Right ventricle myocardium superior (tissue), 1 donor: Measurements from ENCODE around the gene EPB41. TPM values are rescaled to one million over a fixed set of nuclear protein-coding genes. Genes with fewer than 3 reads are reported as not detected.
"Not testable (repeated sequence)": the region's sequence is repeated elsewhere in the genome, so short reads cannot be mapped to it uniquely, and the experiment has no call there.

Source experiments
- ATAC-seq: fragments of 200-7000 bp; cut with Tn5 transposase; one replicate; pipeline ENCODE4 v1.9.1; 2020; ENCODE audit warnings: mild to moderate bottlenecking; ENCODE audit not compliant: poor library complexity
- DNase-seq: peaks from one replicate; pipeline ENCODE4 v3.0.0-alpha.2; 2020
- intact Hi-C: fragments of 100-400 bp; cut with DNase I; formaldehyde crosslinking; loops from one replicate; pipeline ENCODE4 v1.11.2; 2022
- total RNA-seq: library from RNA; stranded (reverse); fragmentation: NEBNext Ultra II Directional; extraction: Animal tissue kit (Norgen Biotek cat#: 25700); gene quantifications from one replicate; pipeline ENCODE4 v1.2.1, GENCODE V29; 2021
- donor health status: DM: no; HTN: yes; CAD: no; lungs with severe emphysema.

EPB41 gene
- total RNA-seq, 1 donor from 2014 or later: 24.0 TPM

DNA sequence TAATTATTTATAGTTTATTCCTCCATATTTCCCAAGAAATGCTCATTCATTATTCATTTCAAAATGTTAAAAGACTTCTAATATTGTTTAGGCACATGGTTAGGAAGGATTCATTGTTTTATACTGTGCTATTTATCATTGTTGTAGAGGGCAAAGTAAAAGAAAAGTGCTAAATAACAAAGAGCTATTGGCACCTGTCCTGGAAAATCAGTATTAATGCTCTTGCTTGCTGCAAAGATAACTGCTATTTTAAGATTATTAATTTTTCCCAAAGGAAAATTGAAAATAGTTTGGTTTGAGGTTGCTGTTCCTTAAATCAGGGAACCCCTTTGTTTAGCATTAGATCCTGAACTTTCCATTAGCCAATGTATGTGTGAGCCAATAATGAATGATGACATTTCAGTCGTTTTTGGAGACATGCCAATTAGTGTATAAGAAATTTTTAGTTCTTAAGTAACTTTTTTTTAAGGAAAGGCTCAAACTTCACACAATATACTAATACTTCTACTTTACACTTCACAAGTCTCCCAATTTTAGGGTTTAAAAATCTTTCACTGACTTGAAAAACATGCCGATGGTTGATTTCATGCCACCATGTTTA is 39.9 kb downstream of the EPB41 start:
- ATAC-seq: no peak
- no peak for DNase-seq
- intact Hi-C loops: no loop called here

- ATAC-seq: no peak
- no peak for DNase-seq
- intact Hi-C loops: no loop called here
These were observed 41.7 kb downstream of the EPB41 start for GRCh38 chr1:28956038-28956464.

- DNase-seq, ATAC-seq, intact Hi-C loops: not testable (repeated sequence)
These were observed 47.9 kb downstream of the EPB41 start for GRCh38 chr1:28962114-28962831.

DNA sequence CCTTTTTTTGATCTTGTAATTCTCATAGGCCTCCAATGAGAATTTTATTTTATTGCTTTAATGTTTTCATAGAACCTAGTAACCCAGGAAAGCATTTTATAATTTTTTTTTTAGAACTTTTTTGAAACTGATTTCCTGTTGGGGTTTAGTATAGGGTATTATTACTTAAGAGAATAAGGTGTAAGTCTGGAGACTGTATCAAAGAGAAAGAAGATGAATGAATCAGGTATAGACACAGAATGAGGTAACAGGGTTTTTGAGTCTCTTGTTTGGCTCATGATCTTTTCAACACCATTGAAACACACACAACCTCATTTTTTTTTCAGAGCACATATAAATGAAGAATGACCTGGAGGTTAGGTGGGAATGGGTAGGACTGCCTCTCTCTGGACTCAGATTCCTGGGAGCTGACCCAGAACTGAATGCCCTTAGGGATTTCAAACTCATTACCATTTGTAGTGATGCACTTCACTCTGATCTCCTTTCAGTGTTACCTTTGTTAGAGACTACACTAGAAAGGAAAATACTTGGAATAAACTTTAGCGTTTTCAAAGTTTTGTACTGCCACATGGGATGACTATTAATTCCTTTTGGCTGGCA is 51.0 kb downstream of the EPB41 start:
- ATAC-seq (no peak), DNase-seq (no peak)
- intact Hi-C loops: no loop called here

GRCh38 chr1:28966617-28967016 is 52.2 kb downstream of the EPB41 start:
- ATAC-seq: no peak
- DNase-seq: no peak
- intact Hi-C loops: no loop called here

- intact Hi-C loops: no loop called here
- DNase-seq (no peak), ATAC-seq (no peak)
These were observed 57.8 kb downstream of the EPB41 start for GRCh38 chr1:28971980-28972771.

- intact Hi-C loops: no loop called here
- DNase-seq (no peak), ATAC-seq (no peak)
These were observed 59.4 kb downstream of the EPB41 start for GRCh38 chr1:28973596-28974421.

GRCh38 chr1:28974432-28974831 is 60.1 kb downstream of the EPB41 start:
- no peak for ATAC-seq
- intact Hi-C loops: no loop called here
- DNase-seq: no peak

GRCh38 chr1:28976248-28976647 is 61.9 kb downstream of the EPB41 start:
- intact Hi-C loops: no loop called here
- no peak for DNase-seq
- no peak for ATAC-seq

GRCh38 chr1:28981210-28981609 is 66.8 kb downstream of the EPB41 start:
- no peak for DNase-seq
- ATAC-seq: no peak
- intact Hi-C loops: no loop called here

DNA sequence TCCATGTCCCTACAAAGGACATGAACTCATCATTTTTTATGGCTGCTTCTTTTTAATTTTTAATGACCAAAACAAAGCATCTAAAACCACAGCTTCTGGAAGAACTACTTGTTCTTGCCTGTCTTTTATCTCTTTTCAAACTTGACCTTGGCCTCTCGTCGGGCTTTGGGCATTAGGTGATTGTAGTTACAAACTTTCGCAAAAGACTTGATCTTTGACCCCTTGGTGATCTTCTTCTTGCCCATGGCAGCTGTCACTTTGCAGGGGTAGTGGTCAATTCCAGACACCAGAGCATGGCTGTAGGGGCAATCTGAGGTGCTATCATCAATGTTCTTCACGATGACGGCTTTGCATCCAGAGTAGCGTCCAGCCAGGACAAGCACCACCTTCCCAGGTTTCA is 67.8 kb downstream of the EPB41 start:
- intact Hi-C loops: no loop called here
- ATAC-seq: no peak
- no peak for DNase-seq

- DNase-seq: no peak
- ATAC-seq: no peak
- intact Hi-C loops: no loop called here
These were observed 68.7 kb downstream of the EPB41 start for GRCh38 chr1:28983091-28983490.

DNA sequence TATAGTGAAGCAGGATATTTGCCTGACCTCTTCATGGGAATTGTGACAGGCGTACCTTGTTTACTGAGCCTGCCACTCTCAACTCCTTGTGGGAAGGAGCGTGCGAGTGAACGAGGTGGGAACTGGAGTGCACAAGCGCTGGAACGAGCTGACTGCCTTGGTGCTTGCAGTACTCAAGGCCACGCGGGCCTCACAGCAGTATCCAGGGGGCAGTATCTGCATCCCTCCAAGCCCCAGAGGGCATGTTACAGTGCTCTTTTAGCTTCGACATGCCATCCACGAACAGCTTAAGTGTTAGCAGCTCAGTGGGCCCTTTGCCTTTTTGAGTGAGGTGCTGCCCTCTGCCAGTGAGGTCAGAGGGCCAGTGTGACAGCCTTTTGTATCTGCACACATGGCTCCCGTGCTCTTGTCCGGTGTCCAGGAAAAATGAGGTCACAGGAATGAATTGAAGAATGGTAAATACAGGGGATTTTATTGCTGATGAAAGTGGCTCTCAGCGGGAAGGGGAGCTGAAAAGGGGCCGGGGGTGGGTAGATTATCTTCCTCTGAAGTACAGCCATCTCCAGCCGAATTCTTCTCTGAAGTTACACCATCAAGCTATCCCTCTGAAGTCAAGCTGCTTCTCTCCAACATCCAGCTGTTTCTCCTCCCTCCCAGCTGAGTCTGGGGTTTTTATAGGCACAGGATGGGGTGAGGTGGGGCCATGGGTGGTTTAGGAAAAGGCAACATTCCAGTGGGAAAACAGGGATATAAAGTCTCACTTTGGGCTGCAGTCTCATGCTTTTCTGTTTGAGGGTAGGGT is 69.3 kb downstream of the EPB41 start:
- intact Hi-C loops: no loop called here

GRCh38 chr1:28984311-28984684 is 69.9 kb downstream of the EPB41 start:
- intact Hi-C loops: no loop called here

More for the DNA sequence above, 69.3 kb downstream of the EPB41 start:
- DNase-seq (no peak), ATAC-seq (peak; percentile 88)

GRCh38 chr1:28985427-28985826 is 71.1 kb downstream of the EPB41 start:
- ATAC-seq (peak; percentile 71), DNase-seq (no peak)
- intact Hi-C loops: no loop called here

More at GRCh38 chr1:28984311-28984684, 69.9 kb downstream of the EPB41 start:
- no peak for ATAC-seq
- no peak for DNase-seq

- intact Hi-C loops: no loop called here
- ATAC-seq (no peak), DNase-seq (no peak)
These were observed 72.0 kb downstream of the EPB41 start for GRCh38 chr1:28986306-28986910.

DNA sequence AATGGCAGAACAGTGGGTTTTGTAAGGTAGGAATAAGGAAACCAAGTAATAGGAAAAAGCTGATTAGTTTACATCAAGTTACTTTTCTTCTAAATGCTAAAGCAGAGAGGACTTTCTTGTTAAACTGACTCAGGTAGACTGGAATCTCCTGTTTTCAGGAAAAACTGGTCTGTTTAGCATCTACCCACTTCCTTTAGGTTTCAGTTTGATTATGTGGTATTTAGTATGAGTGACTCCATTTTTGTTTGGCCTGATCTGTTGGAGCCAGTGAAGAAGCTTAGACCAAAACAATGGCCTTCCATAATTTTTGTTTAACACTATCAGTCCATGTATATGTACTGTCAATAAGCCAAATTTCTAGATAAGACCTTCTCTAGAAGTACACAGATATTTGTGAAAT is 88.4 kb downstream of the EPB41 start:
- DNase-seq (no peak), ATAC-seq (no peak)
- intact Hi-C loops: no loop called here
